ENCODE results near the gene GHSR. TPM values are rescaled to one million over a fixed set of nuclear protein-coding genes. Genes with fewer than 3 reads are reported as not detected.

GHSR gene
- total and polyA plus RNA-seq, 8 donors = 0.37 TPM; not detected in 7

- DNase-seq = no peak
- intact Hi-C loops (cut with DNase I; ENCODE audit: low total_unique reads) = no loop called here
- TF ChIP-seq, protein P1, sequence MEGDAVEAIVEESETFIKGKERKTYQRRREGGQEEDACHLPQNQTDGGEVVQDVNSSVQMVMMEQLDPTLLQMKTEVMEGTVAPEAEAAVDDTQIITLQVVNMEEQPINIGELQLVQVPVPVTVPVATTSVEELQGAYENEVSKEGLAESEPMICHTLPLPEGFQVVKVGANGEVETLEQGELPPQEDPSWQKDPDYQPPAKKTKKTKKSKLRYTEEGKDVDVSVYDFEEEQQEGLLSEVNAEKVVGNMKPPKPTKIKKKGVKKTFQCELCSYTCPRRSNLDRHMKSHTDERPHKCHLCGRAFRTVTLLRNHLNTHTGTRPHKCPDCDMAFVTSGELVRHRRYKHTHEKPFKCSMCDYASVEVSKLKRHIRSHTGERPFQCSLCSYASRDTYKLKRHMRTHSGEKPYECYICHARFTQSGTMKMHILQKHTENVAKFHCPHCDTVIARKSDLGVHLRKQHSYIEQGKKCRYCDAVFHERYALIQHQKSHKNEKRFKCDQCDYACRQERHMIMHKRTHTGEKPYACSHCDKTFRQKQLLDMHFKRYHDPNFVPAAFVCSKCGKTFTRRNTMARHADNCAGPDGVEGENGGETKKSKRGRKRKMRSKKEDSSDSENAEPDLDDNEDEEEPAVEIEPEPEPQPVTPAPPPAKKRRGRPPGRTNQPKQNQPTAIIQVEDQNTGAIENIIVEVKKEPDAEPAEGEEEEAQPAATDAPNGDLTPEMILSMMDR (IDR thresholded peaks at IDR 0.05) = no peak
- TF ChIP-seq POLR2A (IDR thresholded peaks at IDR 0.05) = no peak
- TF ChIP-seq EP300 (IDR thresholded peaks at IDR 0.05) = no peak
- TF ChIP-seq POLR2AphosphoS5 (IDR thresholded peaks at IDR 0.05) = no peak
- no peaks in the 10 kb centered on the region for H3K9me3 ChIP-seq
- H3K27ac ChIP-seq = no peak overlapping the region
- no peaks in the 10 kb centered on the region for H3K36me3 ChIP-seq
- H3K4me1 ChIP-seq = no peaks in the 10 kb centered on the region
- no peak overlapping the region for H3K4me3 ChIP-seq
- WGBS, 5 donors = 55 to 78% (median 58%) methylated on average over 3 of the region's 3 CpGs
- H3K27me3 ChIP-seq = peaks cover 0 to 6% (median 0%) of the 10 kb centered on the region in 3 donors
These were observed 40.4 kb downstream of the GHSR start for GRCh38 chr3:172407872-172408271.

DNA sequence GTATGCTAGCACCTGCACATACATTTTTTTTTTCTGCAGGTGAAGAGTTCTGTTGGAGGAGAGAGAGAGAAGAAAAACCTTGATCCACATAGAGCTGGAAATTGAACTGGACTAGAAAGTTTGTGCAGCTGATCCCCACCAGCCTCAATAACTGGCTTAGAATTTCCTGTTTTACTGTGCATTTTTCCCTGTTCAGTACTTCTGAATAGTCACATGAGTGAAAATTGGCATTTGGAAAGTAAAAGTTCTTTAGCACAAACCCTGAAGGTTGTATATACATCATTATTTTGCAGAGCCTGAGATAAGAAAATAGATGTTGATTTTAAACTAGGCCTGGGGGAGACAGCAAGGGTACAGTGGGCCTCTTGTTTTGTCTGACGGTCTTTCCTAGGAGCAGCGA is 42.3 kb downstream of the GHSR start:
- peaks cover 0 to 15% (median 14%) of the 10 kb centered on the region in 4 donors for H3K36me3 ChIP-seq
- H3K27me3 ChIP-seq = peaks cover 0 to 2% (median 0%) of the 10 kb centered on the region in 3 donors
- H3K27ac ChIP-seq = no peak overlapping the region
- DNase-seq = no peak
- no peak overlapping the region for H3K4me3 ChIP-seq
- TF ChIP-seq POLR2AphosphoS5 (IDR thresholded peaks at IDR 0.05) (no peak), EP300 (IDR thresholded peaks at IDR 0.05) (no peak), POLR2A (IDR thresholded peaks at IDR 0.05) (no peak)
- TF ChIP-seq, protein P1 (IDR thresholded peaks at IDR 0.05) = no peak
- intact Hi-C loops (cut with DNase I; ENCODE audit: low total_unique reads) = no loop called here
- 88 to 94% (median 93%) methylated on average over 2 of the region's 2 CpGs for whole genome bisulfite sequencing, 5 donors
- no peaks in the 10 kb centered on the region for H3K4me1 ChIP-seq
- H3K9me3 ChIP-seq = no peaks in the 10 kb centered on the region

DNA sequence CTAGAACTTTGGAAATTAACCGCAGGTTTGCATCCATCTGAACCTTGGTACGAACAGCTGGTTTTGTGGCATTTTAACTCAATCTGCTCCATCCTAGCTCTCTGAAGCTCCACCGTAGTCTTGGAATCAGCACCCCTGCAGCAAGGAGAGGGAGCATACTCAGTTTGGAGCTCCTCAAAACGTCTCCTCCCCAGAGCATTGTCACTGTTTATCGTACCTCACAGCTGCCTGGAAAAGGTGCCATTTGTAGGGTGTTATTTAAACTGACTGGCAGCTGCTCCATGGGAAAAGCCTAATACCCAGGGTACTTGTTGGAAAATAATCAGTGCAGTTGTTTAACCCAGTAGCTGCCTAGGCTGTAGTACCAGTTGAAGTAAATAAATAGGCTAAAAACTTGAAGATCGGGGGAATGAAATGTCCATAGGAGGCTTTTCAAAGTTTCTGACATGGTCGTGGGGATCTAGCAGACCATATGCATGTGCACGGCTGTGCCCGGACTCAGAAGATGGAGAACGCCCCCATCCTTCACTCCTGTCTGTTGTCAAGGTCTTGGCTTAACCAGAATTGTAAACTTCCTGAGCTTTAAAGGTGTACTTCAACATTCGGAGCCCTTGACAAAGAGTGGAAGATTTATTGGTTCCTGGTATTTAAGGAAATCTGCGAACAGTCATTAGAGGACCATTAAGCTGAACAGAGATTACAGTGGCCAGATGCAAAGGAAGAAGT is 43.9 kb downstream of the GHSR start:
- Histone ChIP-seq H3K4me3 (no peak overlapping the region), H3K9me3 (no peaks in the 10 kb centered on the region), H3K27me3 (no peaks in the 10 kb centered on the region), H3K36me3 (peaks cover 0 to 28% (median 24%) of the 10 kb centered on the region in 4 donors), H3K4me1 (no peaks in the 10 kb centered on the region), H3K27ac (no peak overlapping the region)
- intact Hi-C loops (cut with DNase I; ENCODE audit: low total_unique reads) = no loop called here
- 62 to 72% (median 64%) methylated on average over 11 to 12 of the region's 12 CpGs for WGBS, 5 donors
- DNase-seq = no peak
- TF ChIP-seq POLR2A (IDR thresholded peaks at IDR 0.05) (no peak), EP300 (IDR thresholded peaks at IDR 0.05) (no peak), POLR2AphosphoS5 (IDR thresholded peaks at IDR 0.05) (no peak)
- TF ChIP-seq, protein P1 (IDR thresholded peaks at IDR 0.05) = no peak

- TF ChIP-seq POLR2A (IDR thresholded peaks at IDR 0.05) (no peak), EP300 (IDR thresholded peaks at IDR 0.05) (no peak), POLR2AphosphoS5 (IDR thresholded peaks at IDR 0.05) (no peak)
- TF ChIP-seq, protein P1 (IDR thresholded peaks at IDR 0.05) = no peak
- Histone ChIP-seq H3K4me1 (no peaks in the 10 kb centered on the region), H3K27me3 (no peaks in the 10 kb centered on the region), H3K9me3 (no peaks in the 10 kb centered on the region), H3K27ac (no peak overlapping the region), H3K4me3 (no peak overlapping the region), H3K36me3 (peaks cover 0 to 41% (median 36%) of the 10 kb centered on the region in 4 donors)
- 84 to 96% (median 94%) methylated on average over 8 of the region's 8 CpGs for WGBS, 5 donors
- DNase-seq = no peak
- intact Hi-C loops (cut with DNase I; ENCODE audit: low total_unique reads) = no loop called here
These were observed 45.2 kb downstream of the GHSR start for GRCh38 chr3:172402892-172403643.
